Trophoblast cell (in vitro differentiated cells and primary cell): ENCODE measurements around the gene MAF.

ENCODE experiments used
- DNase-seq, 2 donors: peaks; one replicate each; pipeline ENCODE4 v3.0.0-alpha.2; 2016
- H2AFZ ChIP-seq: 2 replicates; pipeline ENCODE4 v1.6.1; 2013; ENCODE audit warnings: low read length, moderate library complexity, mild to moderate bottlenecking; ENCODE audit not compliant: insufficient read depth, poor library complexity
- H2AK5ac ChIP-seq: 2 replicates; pipeline ENCODE4 v1.6.1; 2013; ENCODE audit warnings: mild to moderate bottlenecking, low read length
- H2BK120ac ChIP-seq: 2 replicates; pipeline ENCODE4 v1.6.1; 2013; ENCODE audit warnings: low read length, mild to moderate bottlenecking, moderate library complexity; ENCODE audit not compliant: insufficient read depth, poor library complexity
- H2BK12ac ChIP-seq: 2 replicates; pipeline ENCODE4 v1.6.1; 2013; ENCODE audit warnings: mild to moderate bottlenecking, low read length, moderate library complexity
- H2BK5ac ChIP-seq: 2 replicates; pipeline ENCODE4 v1.6.1; 2013; ENCODE audit warnings: low read length, low read depth, moderate library complexity, mild to moderate bottlenecking; ENCODE audit not compliant: poor library complexity
- H3K14ac ChIP-seq: 2 replicates; pipeline ENCODE4 v1.6.1; 2013; ENCODE audit warnings: mild to moderate bottlenecking, low read length
- H3K18ac ChIP-seq: 2 replicates; pipeline ENCODE4 v1.6.1; 2013; ENCODE audit warnings: mild to moderate bottlenecking, low read length
- H3K23ac ChIP-seq: 2 replicates; pipeline ENCODE4 v1.6.1; 2013; ENCODE audit warnings: low read length
- H3K27ac ChIP-seq: 2 replicates; pipeline ENCODE4 v1.5.1; 2013; ENCODE audit warnings: low read depth, mild to moderate bottlenecking, inconsistent platforms, low read length, moderate library complexity
- H3K27me3 ChIP-seq: 2 replicates; pipeline ENCODE4 v1.6.1; 2013; ENCODE audit warnings: inconsistent platforms, mild to moderate bottlenecking, low read length, moderate library complexity; ENCODE audit not compliant: insufficient read depth
- H3K36me3 ChIP-seq, 2 experiments: 1 replicate in 1 of 2; 2 replicates in 1 of 2; pipeline ENCODE4 v1.6.1; 2013; ENCODE audit warnings: low read length in 2 of 2, mild to moderate bottlenecking in 2 of 2, moderate library complexity in 1 of 2; ENCODE audit not compliant: insufficient read depth in 2 of 2, control insufficient read depth in 1 of 2
- H3K4ac ChIP-seq: 2 replicates; pipeline ENCODE4 v1.6.1; 2013; ENCODE audit warnings: low read depth, mild to moderate bottlenecking, low read length, moderate library complexity
- H3K4me1 ChIP-seq, 2 experiments: 1 replicate in 1 of 2; 2 replicates in 1 of 2; pipeline ENCODE4 v1.6.1; 2013; ENCODE audit warnings: low read length in 2 of 2, mild to moderate bottlenecking in 2 of 2, moderate library complexity in 1 of 2; ENCODE audit not compliant: insufficient read depth in 2 of 2, control insufficient read depth in 1 of 2
- H3K4me2 ChIP-seq: 2 replicates; pipeline ENCODE4 v1.6.1; 2013; ENCODE audit warnings: inconsistent platforms, mild to moderate bottlenecking, low read length, moderate library complexity
- H3K4me3 ChIP-seq: 2 replicates; pipeline ENCODE4 v1.5.1; 2013; ENCODE audit warnings: mild to moderate bottlenecking, low read depth, low read length, inconsistent platforms
- H3K79me1 ChIP-seq: one replicate; pipeline ENCODE4 v1.6.1; 2013; ENCODE audit warnings: low read length
- H3K79me2 ChIP-seq: 2 replicates; pipeline ENCODE4 v1.6.1; 2013; ENCODE audit warnings: low read length, mild to moderate bottlenecking; ENCODE audit not compliant: control insufficient read depth, insufficient read depth, poor library complexity
- H3K9ac ChIP-seq: 2 replicates; pipeline ENCODE4 v1.6.1; 2013; ENCODE audit warnings: mild to moderate bottlenecking, low read length
- H3K9me3 ChIP-seq: 2 replicates; pipeline ENCODE4 v1.6.1; 2013; ENCODE audit warnings: low read depth, mild to moderate bottlenecking, control low read depth, inconsistent platforms, low read length; ENCODE audit not compliant: insufficient read depth
- H4K12ac ChIP-seq: 2 replicates; pipeline ENCODE4 v1.6.1; 2013; ENCODE audit warnings: low read depth, mild to moderate bottlenecking, low read length, moderate library complexity
- H4K8ac ChIP-seq: 2 replicates; pipeline ENCODE4 v1.6.1; 2013; ENCODE audit warnings: low read depth, mild to moderate bottlenecking, low read length, moderate library complexity
- H4K91ac ChIP-seq: one replicate; pipeline ENCODE4 v1.6.1; 2013; ENCODE audit warnings: low read depth, mild to moderate bottlenecking, low read length, moderate library complexity
- WGBS: extraction: QIAGEN DNeasy Blood & Tissue Kit; methylation state at CpG from one replicate; pipeline ENCODE4 v1.1.7; 2013; ENCODE audit warnings: missing lambda C conversion rate; ENCODE audit not compliant: insufficient read length, insufficient coverage; ENCODE audit errors: extremely low coverage; 5-methylcytosine and 5-hydroxymethylcytosine counted together

MAF gene

DNA sequence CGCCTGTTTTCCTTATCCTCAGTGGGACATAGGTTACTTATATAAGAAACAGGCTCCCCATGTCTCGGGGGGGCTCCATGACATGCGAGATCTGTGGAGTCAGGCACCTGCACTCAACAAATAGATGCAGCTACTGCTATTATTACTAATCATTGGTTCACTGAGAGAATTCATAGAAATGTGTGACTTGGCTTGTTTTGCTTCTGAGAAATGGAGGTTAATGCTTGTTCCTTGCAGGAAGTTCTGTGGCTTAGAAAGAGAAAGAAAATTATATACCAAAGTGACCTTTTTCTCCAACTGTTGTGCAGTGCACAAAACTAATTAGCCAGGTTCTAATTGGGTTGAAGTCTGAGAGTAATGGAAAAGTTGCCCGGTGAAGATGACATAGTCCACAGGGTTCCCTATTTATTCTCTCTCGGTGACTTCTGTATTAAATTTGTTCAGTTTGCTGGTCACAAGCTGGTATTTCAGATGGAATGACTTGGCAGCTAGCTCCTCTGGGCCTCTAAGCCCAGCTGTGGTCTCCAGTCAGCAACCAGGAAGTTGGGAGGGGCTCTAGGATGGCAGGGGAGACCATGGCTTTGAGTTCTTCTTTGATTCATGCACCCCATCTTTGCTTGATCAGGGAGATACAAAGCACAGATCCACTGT, 17.6 kb upstream of the MAF start:
- no peak overlapping the region for H3K18ac ChIP-seq
- H3K4me1 ChIP-seq = no peaks in the 10 kb centered on the region
- no peak overlapping the region for H4K12ac ChIP-seq
- no peak overlapping the region for H2BK12ac ChIP-seq
- no peak overlapping the region for H2BK120ac ChIP-seq
- H3K4ac ChIP-seq = no peak overlapping the region
- no peak overlapping the region for H3K4me2 ChIP-seq
- no peak overlapping the region for H2AK5ac ChIP-seq
- no peaks in the 10 kb centered on the region for H3K27me3 ChIP-seq
- H3K79me2 ChIP-seq = no peaks in the 10 kb centered on the region
- no peak overlapping the region for H3K9ac ChIP-seq
- no peaks in the 10 kb centered on the region for H3K36me3 ChIP-seq
- no peaks in the 10 kb centered on the region for H3K79me1 ChIP-seq
- no peak overlapping the region for H3K14ac ChIP-seq
- no peaks in the 10 kb centered on the region for H3K9me3 ChIP-seq
- H3K4me3 ChIP-seq = no peak overlapping the region
- no peak overlapping the region for H4K91ac ChIP-seq
- no peak overlapping the region for H3K23ac ChIP-seq
- H2BK5ac ChIP-seq = no peak overlapping the region
- H4K8ac ChIP-seq = no peak overlapping the region
- H2AFZ ChIP-seq = no peak overlapping the region
- no CpG with 5 or more reads among the region's 5 CpGs for WGBS
- H3K27ac ChIP-seq = no peak overlapping the region
- no peak for DNase-seq

DNA sequence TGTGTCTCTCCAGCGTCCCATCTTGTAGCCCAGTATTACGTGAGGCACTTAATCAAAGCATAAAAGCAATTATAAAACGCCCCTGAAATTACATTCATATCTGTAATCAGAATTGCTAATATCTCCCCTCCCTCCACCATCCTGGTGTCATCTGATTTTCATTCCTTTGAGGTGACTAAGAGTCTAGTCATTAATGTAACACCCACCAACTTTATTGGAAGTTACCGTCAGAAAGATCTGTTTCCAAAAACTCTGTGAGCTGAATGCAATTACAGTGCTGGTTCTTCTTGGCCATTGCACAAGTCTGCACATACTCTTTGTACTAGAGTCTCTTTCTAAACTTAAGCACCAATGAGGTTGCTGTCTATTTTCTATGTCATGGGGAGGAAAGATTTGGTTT, 12.5 kb upstream of the MAF start:
- no peaks in the 10 kb centered on the region for H3K79me1 ChIP-seq
- H3K79me2 ChIP-seq = no peaks in the 10 kb centered on the region
- H4K91ac ChIP-seq = no peak overlapping the region
- no peak overlapping the region for H4K8ac ChIP-seq
- no peak overlapping the region for H3K14ac ChIP-seq
- peaks cover 10 to 11% of the 10 kb centered on the region in 2 experiments for H3K4me1 ChIP-seq
- DNase-seq = no peak
- H3K18ac ChIP-seq = no peak overlapping the region
- H2AK5ac ChIP-seq = no peak overlapping the region
- H3K4me2 ChIP-seq = no peak overlapping the region
- H3K4me3 ChIP-seq = no peak overlapping the region
- no peak overlapping the region for H2BK5ac ChIP-seq
- H3K27ac ChIP-seq = no peak overlapping the region
- H3K4ac ChIP-seq = no peak overlapping the region
- H3K9ac ChIP-seq = no peak overlapping the region
- no peak overlapping the region for H4K12ac ChIP-seq
- no peaks in the 10 kb centered on the region for H3K27me3 ChIP-seq
- H3K36me3 ChIP-seq = no peaks in the 10 kb centered on the region
- no peak overlapping the region for H2AFZ ChIP-seq
- H2BK120ac ChIP-seq = no peak overlapping the region
- H3K9me3 ChIP-seq = no peaks in the 10 kb centered on the region
- H2BK12ac ChIP-seq = no peak overlapping the region
- WGBS = no CpG with 5 or more reads among the region's 4 CpGs
- H3K23ac ChIP-seq = no peak overlapping the region

DNA sequence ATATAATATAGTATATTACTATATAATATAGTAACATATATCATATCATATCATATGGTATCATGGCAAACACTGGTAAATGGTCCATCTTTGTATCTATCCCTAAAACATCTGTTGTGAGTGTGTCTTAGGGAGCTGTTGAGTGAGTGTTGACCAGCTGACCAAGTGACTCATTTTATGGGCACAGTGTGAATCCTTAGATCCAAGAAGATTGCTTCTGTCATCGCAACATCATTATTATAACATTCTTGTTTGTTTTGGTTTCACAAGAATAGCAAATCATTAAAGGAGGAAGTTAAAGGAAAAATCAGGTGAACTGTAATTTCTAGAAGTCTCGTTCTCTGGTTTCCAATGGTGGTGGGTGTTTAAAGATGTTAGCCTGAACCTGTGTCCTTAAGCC, 11.7 kb upstream of the MAF start:
- Histone ChIP-seq H2AK5ac (no peak overlapping the region), H2BK5ac (no peak overlapping the region), H2BK12ac (no peak overlapping the region), H3K36me3 (no peaks in the 10 kb centered on the region), H2BK120ac (no peak overlapping the region), H3K4me2 (no peak overlapping the region), H3K9me3 (no peaks in the 10 kb centered on the region), H4K12ac (no peak overlapping the region), H3K79me2 (no peaks in the 10 kb centered on the region), H3K27ac (no peak overlapping the region), H3K23ac (no peak overlapping the region), H3K4me1 (peaks cover 18 to 19% of the 10 kb centered on the region in 2 experiments), H3K79me1 (no peaks in the 10 kb centered on the region), H3K14ac (no peak overlapping the region), H3K18ac (no peak overlapping the region), H3K9ac (no peak overlapping the region), H3K4me3 (no peak overlapping the region), H4K8ac (no peak overlapping the region), H2AFZ (no peak overlapping the region), H3K27me3 (no peaks in the 10 kb centered on the region), H4K91ac (no peak overlapping the region), H3K4ac (no peak overlapping the region)
- WGBS = no CpG with 5 or more reads among the region's 2 CpGs
- no peak for DNase-seq

DNA sequence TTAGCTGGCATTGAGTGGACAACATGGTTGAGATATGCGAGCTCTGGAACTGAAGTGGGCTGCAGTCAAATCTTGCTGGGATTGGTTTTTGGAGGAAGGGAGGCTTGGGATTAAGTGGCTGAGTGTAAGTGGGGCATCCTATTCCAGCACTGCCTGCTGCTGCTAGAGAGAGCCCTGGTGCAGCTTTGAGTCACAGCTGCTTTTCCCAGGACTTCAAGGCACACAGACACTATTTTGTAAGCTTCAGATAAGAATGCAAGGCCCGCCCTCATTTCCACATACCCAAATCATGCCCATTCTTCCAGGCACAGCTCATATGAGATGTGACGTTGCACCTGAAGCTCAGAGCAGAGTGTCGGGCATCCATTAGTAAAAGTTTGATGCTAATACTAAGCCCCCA, 10.2 kb upstream of the MAF start:
- no peak overlapping the region for H2BK12ac ChIP-seq
- no peaks in the 10 kb centered on the region for H3K27me3 ChIP-seq
- no peak overlapping the region for H3K4me3 ChIP-seq
- no peak overlapping the region for H4K12ac ChIP-seq
- no peak overlapping the region for H3K23ac ChIP-seq
- no peak overlapping the region for H3K4me2 ChIP-seq
- peaks cover 18 to 23% of the 10 kb centered on the region in 2 experiments for H3K4me1 ChIP-seq
- H3K18ac ChIP-seq = no peak overlapping the region
- H3K79me1 ChIP-seq = no peaks in the 10 kb centered on the region
- no peak overlapping the region for H2BK5ac ChIP-seq
- H3K9me3 ChIP-seq = no peaks in the 10 kb centered on the region
- no peak overlapping the region for H3K14ac ChIP-seq
- no peak overlapping the region for H2BK120ac ChIP-seq
- no peak overlapping the region for H3K4ac ChIP-seq
- H3K79me2 ChIP-seq = no peaks in the 10 kb centered on the region
- peak; percentile 59 to 60 for DNase-seq
- H4K91ac ChIP-seq = no peak overlapping the region
- no peak overlapping the region for H3K9ac ChIP-seq
- H3K27ac ChIP-seq = no peak overlapping the region
- H2AFZ ChIP-seq = no peak overlapping the region
- H3K36me3 ChIP-seq = no peaks in the 10 kb centered on the region
- H4K8ac ChIP-seq = no peak overlapping the region
- no peak overlapping the region for H2AK5ac ChIP-seq
- WGBS = no CpG with 5 or more reads among the region's 4 CpGs
